HUES6 (cell line): ENCODE measurements around the gene RHOT1.

Source experiments
- H3K27ac ChIP-seq: 2 replicates; pipeline ENCODE4 v1.7.0; 2013; ENCODE audit warnings: low read depth, mild to moderate bottlenecking, low read length, inconsistent platforms
- H3K27me3 ChIP-seq: 2 replicates; pipeline ENCODE4 v1.6.1; 2013; ENCODE audit warnings: low read length; ENCODE audit not compliant: control insufficient read depth, insufficient read depth
- H3K36me3 ChIP-seq: 2 replicates; pipeline ENCODE4 v1.6.1; 2013; ENCODE audit warnings: low read length; ENCODE audit not compliant: control insufficient read depth, insufficient read depth
- H3K4me1 ChIP-seq: 2 replicates; pipeline ENCODE4 v1.6.1; 2013; ENCODE audit warnings: low read length; ENCODE audit not compliant: control insufficient read depth, insufficient read depth
- H3K4me3 ChIP-seq: 2 replicates; pipeline ENCODE4 v1.5.1; 2013; ENCODE audit warnings: low read depth, low read length
- H3K9ac ChIP-seq: one replicate; pipeline ENCODE4 v1.6.1; 2013; ENCODE audit warnings: mild to moderate bottlenecking, low read length
- H3K9me3 ChIP-seq: 2 replicates; pipeline ENCODE4 v1.6.1; 2013; ENCODE audit warnings: low read depth, low read length; ENCODE audit not compliant: control insufficient read depth, insufficient read depth

Gene RHOT1

GRCh38 chr17:32191306-32191705, 49.0 kb downstream of the RHOT1 start:
- no peaks in the 10 kb centered on the region for H3K27me3 ChIP-seq
- no peaks in the 10 kb centered on the region for H3K9me3 ChIP-seq
- H3K36me3 ChIP-seq: peaks cover 29% of the 10 kb centered on the region
- no peak overlapping the region for H3K27ac ChIP-seq
- H3K4me1 ChIP-seq: no peaks in the 10 kb centered on the region
- H3K9ac ChIP-seq: no peak overlapping the region
- H3K4me3 ChIP-seq: no peak overlapping the region

GRCh38 chr17:32192379-32192778, 50.1 kb downstream of the RHOT1 start:
- no peak overlapping the region for H3K9ac ChIP-seq
- H3K27ac ChIP-seq: no peak overlapping the region
- H3K4me1 ChIP-seq: no peaks in the 10 kb centered on the region
- no peaks in the 10 kb centered on the region for H3K27me3 ChIP-seq
- H3K4me3 ChIP-seq: no peak overlapping the region
- no peaks in the 10 kb centered on the region for H3K9me3 ChIP-seq
- peaks cover 35% of the 10 kb centered on the region for H3K36me3 ChIP-seq

GRCh38 chr17:32197987-32198386, 55.7 kb downstream of the RHOT1 start:
- no peaks in the 10 kb centered on the region for H3K9me3 ChIP-seq
- no peaks in the 10 kb centered on the region for H3K4me1 ChIP-seq
- no peak overlapping the region for H3K27ac ChIP-seq
- peaks cover 67% of the 10 kb centered on the region for H3K36me3 ChIP-seq
- H3K4me3 ChIP-seq: no peak overlapping the region
- no peak overlapping the region for H3K9ac ChIP-seq
- H3K27me3 ChIP-seq: no peaks in the 10 kb centered on the region

GRCh38 chr17:32206861-32207260, 64.6 kb downstream of the RHOT1 start:
- Histone ChIP-seq H3K4me1 (no peaks in the 10 kb centered on the region), H3K27me3 (no peaks in the 10 kb centered on the region), H3K9ac (no peak overlapping the region), H3K4me3 (no peak overlapping the region), H3K9me3 (no peaks in the 10 kb centered on the region), H3K27ac (no peak overlapping the region), H3K36me3 (peaks cover 35% of the 10 kb centered on the region)

- Histone ChIP-seq H3K27ac (no peak overlapping the region), H3K9me3 (no peaks in the 10 kb centered on the region), H3K4me3 (no peak overlapping the region), H3K27me3 (no peaks in the 10 kb centered on the region), H3K9ac (no peak overlapping the region), H3K36me3 (peaks cover 30% of the 10 kb centered on the region), H3K4me1 (no peaks in the 10 kb centered on the region)
These were observed 66.1 kb downstream of the RHOT1 start for GRCh38 chr17:32208436-32208835.

GRCh38 chr17:32209608-32210007, 67.3 kb downstream of the RHOT1 start:
- H3K4me1 ChIP-seq: no peaks in the 10 kb centered on the region
- H3K27ac ChIP-seq: no peak overlapping the region
- H3K9ac ChIP-seq: no peak overlapping the region
- H3K4me3 ChIP-seq: no peak overlapping the region
- H3K9me3 ChIP-seq: no peaks in the 10 kb centered on the region
- peaks cover 27% of the 10 kb centered on the region for H3K36me3 ChIP-seq
- H3K27me3 ChIP-seq: no peaks in the 10 kb centered on the region

- Histone ChIP-seq H3K9ac (no peak overlapping the region), H3K4me3 (no peak overlapping the region), H3K36me3 (peaks cover 26% of the 10 kb centered on the region), H3K9me3 (no peaks in the 10 kb centered on the region), H3K27ac (no peak overlapping the region), H3K27me3 (no peaks in the 10 kb centered on the region), H3K4me1 (no peaks in the 10 kb centered on the region)
These were observed 69.4 kb downstream of the RHOT1 start for GRCh38 chr17:32211671-32212070.

GRCh38 chr17:32215696-32216095, 73.4 kb downstream of the RHOT1 start:
- no peaks in the 10 kb centered on the region for H3K27me3 ChIP-seq
- no peaks in the 10 kb centered on the region for H3K4me1 ChIP-seq
- H3K4me3 ChIP-seq: no peak overlapping the region
- H3K27ac ChIP-seq: no peak overlapping the region
- no peaks in the 10 kb centered on the region for H3K9me3 ChIP-seq
- H3K9ac ChIP-seq: no peak overlapping the region
- H3K36me3 ChIP-seq: peaks cover 3% of the 10 kb centered on the region; the same call in 1 of the 2 replicates

- no peaks in the 10 kb centered on the region for H3K9me3 ChIP-seq
- no peak overlapping the region for H3K9ac ChIP-seq
- no peak overlapping the region for H3K4me3 ChIP-seq
- peaks cover 5% of the 10 kb centered on the region; the same call in 1 of the 2 replicates for H3K36me3 ChIP-seq
- no peak overlapping the region for H3K27ac ChIP-seq
- peaks cover 4% of the 10 kb centered on the region for H3K4me1 ChIP-seq
- no peaks in the 10 kb centered on the region for H3K27me3 ChIP-seq
These were observed 80.3 kb downstream of the RHOT1 start for GRCh38 chr17:32222621-32223020.

- H3K27ac ChIP-seq: no peak overlapping the region
- H3K9me3 ChIP-seq: no peaks in the 10 kb centered on the region
- no peak overlapping the region for H3K4me3 ChIP-seq
- H3K36me3 ChIP-seq: peaks cover 5% of the 10 kb centered on the region; the same call in 1 of the 2 replicates
- peaks cover 14% of the 10 kb centered on the region for H3K4me1 ChIP-seq
- H3K9ac ChIP-seq: no peak overlapping the region
- H3K27me3 ChIP-seq: no peaks in the 10 kb centered on the region
These were observed 81.4 kb downstream of the RHOT1 start for GRCh38 chr17:32223703-32224102.

GRCh38 chr17:32226886-32227285, 84.6 kb downstream of the RHOT1 start:
- Histone ChIP-seq H3K36me3 (peaks cover 5% of the 10 kb centered on the region; the same call in 1 of the 2 replicates), H3K27me3 (no peaks in the 10 kb centered on the region), H3K9me3 (no peaks in the 10 kb centered on the region), H3K9ac (no peak overlapping the region), H3K27ac (no peak overlapping the region), H3K4me1 (peaks cover 20% of the 10 kb centered on the region), H3K4me3 (no peak overlapping the region)

GRCh38 chr17:32227910-32228309, 85.6 kb downstream of the RHOT1 start:
- Histone ChIP-seq H3K27me3 (no peaks in the 10 kb centered on the region), H3K36me3 (peaks cover 5% of the 10 kb centered on the region; the same call in 1 of the 2 replicates), H3K27ac (no peak overlapping the region), H3K4me1 (peaks cover 20% of the 10 kb centered on the region), H3K9me3 (no peaks in the 10 kb centered on the region), H3K4me3 (peak overlapping the region; percentile 20; the same call in 1 of the 2 replicates), H3K9ac (peak overlapping the region; percentile 36)
